ENCODE measurements around the gene POLRMT.
"Not testable (repeated sequence)": the region's sequence is repeated elsewhere in the genome, so short reads cannot be mapped to it uniquely, and the experiment has no call there.

POLRMT gene

DNA sequence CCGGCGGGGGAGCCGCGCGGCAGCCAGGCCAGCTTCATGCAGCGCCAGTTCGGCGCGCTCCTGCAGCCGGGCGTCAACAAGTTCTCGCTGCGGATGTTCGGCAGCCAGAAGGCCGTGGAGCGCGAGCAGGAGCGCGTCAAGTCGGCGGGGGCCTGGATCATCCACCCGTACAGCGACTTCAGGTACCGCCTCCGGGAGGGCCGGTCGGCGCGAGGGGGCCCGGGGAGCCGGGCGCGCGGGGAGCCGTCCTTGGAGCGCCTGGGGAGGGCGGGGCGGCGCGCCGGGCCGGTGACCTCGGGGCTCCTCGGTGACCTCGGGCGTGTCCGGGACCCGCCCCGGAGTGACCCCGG lies 43.0 kb downstream of the POLRMT start:
- DNase-seq, result no peak

DNA sequence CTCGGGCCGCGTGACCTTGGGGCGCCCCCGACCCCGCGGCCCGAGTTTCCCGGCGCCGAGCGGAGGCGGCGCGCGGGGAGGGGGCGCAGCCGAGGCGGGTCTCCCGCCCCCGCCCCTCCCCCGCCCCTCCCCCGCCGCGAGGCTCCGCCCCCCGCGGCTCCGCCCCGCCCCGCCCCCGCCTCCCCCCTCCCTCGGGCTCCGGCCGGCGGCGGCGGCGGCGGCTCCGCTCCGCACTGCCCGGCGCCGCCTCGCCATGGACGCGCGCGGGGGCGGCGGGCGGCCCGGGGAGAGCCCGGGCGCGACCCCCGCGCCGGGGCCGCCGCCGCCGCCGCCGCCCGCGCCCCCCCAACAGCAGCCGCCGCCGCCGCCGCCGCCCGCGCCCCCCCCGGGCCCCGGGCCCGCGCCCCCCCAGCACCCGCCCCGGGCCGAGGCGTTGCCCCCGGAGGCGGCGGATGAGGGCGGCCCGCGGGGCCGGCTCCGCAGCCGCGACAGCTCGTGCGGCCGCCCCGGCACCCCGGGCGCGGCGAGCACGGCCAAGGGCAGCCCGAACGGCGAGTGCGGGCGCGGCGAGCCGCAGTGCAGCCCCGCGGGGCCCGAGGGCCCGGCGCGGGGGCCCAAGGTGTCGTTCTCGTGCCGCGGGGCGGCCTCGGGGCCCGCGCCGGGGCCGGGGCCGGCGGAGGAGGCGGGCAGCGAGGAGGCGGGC lies 43.5 kb downstream of the POLRMT start, which contains the start of gene HCN2:
TSS of gene HCN2 (plus strand) at position 189 of the 703 bp plus-strand sequence. CDS start at position 254, 65 bp downstream.
- DNase-seq, result no peak

DNA sequence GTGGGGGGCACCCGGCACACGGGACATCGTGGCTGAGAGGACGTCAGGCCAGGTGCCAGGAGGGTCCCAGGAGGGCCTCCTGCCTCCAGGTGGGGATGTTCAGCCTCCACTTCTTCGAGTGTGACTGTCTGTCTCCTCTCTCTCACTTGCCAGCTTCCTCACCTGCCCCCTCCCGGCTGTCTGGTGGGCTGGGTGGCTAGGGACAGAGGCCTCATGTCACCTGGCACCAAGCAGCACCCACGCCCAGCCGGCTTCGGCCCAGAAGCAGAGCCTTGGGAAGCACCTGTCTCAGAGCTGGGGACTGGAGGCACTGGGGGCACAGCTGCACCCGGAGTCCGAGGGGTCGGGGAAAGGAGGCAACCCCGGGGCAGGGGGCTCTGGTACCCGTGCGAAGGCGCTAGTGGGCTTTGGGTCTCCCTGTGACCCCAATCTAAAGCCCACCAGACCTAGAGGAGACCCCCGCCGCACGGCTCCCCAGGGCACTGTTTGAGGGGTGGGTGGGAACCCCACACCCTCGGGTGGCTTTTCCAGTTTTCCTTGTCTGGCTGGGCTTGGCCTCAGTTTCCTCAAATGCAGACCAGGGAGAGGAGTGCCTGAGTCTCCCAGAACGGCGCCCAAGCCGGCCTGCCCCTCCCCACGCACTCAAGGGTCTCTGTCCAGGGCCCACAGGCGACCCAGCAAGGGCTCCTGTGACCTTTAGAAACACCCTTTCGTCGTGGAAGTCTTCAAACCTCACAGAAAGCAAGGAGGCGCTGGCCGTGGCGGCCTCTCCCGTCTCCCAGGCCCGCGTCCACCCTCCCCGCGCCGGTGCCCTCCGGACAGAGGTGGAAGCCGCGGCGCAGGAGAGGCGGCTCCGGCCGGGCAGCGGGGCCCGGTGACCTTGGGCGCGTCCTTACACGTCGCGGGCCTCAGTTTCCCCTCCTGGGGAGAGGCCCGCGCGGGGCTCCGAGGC lies 44.3 kb downstream of the POLRMT start:
- peak; percentile 31 for DNase-seq

DNA sequence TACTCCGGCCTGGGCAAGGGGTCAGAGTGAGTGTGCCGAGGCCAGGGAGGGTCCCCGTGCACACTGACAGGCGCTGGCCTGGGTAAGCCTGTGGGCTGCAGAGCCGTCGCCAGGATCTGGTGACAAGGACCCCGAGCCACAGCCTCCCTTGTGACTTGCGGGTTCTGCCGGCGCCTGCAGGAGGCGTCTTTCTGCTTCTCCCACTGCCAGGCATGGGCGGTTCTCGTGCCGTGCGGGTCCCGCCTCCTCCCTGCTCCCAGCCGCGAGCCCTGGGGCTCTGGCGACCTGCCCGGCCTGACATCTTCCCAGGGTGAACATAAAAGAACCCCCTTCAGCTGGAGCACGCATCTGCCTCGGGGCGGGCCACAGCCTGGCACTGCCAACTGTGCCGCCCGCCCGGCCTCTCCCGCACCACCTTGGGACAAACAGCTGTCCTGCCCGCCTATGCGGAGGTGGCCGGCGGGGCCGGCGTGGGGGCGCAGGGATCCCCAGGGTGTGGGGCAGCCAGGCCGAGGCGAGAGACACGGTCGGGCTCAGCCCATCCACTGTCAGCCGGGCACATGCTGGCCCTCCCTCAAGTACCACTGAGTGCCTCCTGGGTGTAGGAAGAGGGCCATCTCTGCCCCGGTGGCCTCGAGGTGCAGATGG lies 45.1 kb downstream of the POLRMT start:
- DNase-seq, result peak; percentile 77

DNA sequence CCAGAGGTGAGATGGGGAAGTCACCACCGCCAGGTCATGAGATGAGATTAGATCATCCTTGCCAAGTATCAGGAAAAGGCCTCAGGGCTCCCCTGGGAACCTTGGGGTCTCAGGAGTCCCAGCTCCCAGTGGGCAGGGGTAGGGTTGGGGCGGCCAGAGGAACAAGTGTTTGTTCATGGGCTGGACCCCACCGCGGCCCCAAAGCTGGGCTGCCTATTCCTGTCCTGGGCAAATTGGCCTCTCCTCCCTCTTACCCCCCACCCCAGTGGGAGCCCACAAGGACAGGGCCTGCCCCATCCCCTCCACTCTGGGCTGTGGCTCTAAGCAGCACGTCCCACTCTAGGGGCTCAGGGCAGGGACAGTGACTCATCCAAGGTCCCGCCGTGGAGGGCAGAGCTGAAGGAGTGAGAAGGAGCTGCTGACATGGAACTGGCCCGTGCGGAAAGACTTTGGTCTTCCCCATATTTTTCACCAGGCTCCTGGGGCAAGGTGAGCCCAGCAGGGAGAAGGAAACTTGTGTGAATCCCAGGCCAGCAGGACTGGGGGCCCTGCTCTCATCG lies 47.7 kb downstream of the POLRMT start:
- no peak for DNase-seq

DNA sequence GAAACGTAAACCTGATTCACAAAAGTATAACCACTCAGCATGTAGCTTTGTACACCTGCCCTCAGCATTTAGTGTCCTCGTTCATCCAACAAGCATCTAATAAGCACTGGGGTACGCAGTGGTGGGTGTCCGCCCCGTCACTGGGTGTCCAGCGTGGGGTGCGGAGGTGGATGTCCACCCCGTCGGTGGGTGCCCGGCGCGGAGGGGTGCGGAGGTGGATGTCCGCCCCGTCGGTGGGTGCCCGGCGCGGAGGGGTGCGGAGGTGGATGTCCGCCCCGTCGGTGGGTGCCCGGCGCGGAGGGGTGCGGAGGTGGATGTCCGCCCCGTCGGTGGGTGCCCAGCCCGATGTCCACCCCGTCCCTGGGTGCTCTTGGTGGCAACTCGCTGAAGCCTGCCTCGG lies 48.2 kb downstream of the POLRMT start:
- not testable (repeated sequence) for DNase-seq

DNA sequence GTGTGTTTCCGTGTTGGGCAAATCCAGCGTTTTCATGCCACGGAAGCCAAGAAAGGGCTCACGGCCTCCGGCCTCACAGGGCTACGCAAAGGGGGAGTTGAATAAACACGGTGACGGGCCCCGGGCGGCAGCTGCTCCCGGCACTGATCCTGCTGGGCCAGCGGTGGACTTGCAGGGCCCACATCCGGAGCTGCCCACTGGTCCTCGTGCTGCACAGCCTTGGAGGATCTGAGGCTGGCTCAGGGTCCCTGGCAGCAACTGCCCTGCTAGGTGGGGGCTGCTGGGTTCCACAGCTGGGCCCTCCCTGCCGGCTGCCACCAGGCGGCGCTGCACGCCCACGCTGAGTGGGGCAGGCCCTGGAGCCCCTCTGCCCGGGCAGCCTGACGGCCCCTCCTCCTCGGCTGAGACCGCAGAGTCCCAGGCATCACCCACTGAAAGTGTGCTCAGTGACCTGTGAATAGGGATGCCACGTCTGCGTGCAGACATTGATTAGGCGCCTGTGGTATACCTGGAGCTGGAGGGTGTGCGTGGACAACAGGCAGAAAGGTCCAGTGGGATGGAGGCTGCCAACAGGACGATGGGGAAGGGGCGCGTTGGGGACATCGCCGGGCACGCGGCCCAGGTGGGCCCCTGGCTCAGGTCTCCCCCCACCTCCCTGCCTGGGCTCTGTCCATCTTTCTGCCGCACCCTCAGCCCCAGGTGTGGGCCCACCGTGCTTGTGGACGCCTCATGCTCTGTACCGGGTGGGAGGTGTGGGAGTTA lies 48.9 kb downstream of the POLRMT start:
- no peak for DNase-seq

DNA sequence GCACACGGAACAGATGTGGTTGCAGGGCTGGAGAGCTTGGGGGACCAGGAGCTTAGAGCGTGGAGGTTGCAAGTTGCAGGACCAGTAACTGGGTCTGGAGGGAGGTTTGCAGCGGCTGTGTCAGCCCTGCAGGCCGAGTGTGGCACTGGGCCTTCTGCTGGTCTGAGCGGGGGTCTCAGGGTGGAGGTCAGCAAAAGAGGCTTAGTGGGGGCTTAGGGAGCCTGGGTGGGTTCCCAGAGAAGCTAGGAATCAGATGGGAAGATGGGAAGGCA lies 49.4 kb downstream of the POLRMT start:
- no peak for DNase-seq

DNA sequence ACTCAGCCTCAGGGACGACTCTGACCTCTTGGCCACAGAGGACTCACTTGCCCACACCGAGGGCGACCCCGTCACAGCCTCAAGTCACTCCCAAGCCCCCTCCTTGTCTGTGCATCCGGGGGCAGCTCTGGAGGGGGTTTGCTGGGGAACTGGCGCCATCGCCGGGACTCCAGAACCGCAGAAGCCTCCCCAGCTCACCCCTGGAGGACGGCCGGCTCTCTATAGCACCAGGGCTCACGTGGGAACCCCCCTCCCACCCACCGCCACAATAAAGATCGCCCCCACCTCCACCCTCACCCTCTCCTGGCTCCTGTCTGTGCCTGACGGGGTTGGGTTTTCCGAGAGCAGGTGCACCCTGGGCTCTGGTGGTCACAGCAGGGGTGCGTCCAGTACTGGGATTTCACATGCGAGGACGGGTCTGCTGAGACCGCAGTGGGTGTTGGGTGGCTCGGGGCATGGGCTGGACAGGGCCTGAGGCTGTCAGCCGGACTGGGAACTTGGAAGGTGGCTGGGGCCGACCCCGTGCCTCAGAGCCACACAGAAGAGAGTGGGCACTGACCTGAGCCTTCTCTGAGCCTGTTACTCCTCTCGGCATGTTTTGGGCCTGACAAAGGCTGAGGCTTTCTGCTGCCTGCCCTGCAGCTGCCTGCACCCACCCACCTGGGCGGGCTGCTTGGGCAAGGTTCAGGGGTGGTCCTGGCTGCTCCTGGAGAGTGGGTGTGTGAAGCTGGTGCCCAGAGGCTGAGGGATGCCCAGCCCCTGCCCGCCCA lies 50.0 kb downstream of the POLRMT start:
- DNase-seq, result no peak

DNA sequence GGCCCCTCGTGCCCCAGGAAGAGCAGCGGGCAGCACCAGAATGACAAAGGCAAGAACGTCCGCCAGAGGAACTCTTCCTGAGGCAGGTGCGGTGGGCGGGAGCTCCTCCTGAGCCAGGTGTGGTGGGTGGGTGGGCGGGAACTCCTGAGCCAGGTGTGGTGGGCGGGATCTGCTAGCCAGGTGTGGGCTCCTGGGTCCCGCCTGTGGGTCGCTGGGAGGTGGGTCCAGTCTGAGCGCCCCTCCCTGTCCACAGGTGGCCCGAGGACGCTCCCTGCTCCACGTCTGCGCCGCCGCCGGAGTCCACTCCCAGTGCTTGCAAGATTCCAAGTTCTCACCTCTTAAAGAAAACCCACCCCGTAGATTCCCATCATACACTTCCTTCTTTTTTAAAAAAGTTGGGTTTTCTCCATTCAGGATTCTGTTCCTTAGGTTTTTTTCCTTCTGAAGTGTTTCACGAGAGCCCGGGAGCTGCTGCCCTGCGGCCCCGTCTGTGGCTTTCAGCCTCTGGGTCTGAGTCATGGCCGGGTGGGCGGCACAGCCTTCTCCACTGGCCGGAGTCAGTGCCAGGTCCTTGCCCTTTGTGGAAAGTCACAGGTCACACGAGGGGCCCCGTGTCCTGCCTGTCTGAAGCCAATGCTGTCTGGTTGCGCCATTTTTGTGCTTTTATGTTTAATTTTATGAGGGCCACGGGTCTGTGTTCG lies 50.7 kb downstream of the POLRMT start:
- no peak for DNase-seq

DNA sequence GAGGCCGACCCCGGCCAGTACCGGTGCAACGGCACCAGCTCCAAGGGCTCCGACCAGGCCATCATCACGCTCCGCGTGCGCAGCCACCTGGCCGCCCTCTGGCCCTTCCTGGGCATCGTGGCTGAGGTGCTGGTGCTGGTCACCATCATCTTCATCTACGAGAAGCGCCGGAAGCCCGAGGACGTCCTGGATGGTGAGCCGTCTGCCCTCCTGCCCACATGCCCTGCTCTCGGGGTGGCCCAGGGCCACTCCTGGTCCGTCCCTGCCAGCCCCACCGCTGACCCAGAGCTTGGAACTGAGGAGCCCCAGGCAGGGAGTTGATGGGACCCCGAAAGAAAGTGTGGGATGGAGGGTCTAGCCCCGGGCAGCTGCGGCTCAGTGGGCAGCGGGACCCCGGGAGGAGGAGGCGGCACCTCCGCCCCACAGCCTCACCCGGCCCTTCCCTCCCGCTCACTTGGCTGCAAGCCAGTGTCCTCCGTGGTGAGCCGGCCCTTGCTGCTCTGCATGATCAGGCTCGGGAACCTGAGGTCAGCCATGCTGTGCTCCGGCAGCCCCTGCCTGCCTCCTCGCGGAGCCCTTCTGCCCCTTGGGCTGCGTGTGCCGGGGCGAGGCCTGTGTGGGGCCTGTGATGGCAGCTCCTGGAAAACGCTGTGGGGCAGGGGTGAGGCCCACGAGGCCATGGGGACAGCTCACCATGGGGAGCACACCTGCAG lies 51.8 kb downstream of the POLRMT start:
- no peak for DNase-seq

DNA sequence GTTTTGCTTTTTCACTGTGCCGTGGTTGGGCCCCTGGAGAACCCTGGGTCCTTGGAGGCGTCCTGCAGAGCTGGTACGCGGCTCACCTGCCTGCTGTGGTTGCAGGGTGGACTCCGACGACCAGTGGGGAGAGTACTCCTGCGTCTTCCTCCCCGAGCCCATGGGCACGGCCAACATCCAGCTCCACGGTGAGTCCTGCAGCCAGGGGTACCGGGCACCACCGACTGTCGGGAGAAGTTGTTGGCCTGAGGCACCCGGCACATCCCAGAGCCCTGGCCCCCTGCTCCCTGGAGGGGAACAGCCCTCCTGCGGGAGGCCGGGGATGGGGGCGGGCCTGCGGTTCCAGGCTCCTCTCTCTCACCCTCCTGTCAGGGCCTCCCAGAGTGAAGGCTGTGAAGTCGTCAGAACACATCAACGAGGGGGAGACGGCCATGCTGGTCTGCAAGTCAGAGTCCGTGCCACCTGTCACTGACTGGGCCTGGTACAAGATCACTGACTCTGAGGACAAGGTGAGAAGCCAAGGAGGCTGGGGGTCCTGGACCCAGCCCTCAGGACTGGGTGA lies 53.0 kb downstream of the POLRMT start:
- DNase-seq, result no peak

DNA sequence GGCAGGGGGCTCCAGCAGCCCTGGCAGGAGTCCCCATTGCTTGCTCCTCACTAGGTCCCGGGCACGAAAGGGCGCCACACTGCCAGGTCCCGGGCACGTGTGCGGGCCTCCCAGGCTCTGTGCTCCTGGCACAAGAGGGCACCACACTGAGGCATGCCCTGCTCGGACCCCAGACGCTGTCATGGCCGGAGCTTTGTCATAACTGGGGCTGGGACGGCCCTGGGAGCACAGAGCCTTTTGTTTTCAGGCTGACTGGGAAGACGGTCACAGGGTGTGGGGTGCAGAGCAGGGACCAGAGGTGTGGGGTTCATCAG lies 53.5 kb downstream of the POLRMT start:
- no peak for DNase-seq

DNA sequence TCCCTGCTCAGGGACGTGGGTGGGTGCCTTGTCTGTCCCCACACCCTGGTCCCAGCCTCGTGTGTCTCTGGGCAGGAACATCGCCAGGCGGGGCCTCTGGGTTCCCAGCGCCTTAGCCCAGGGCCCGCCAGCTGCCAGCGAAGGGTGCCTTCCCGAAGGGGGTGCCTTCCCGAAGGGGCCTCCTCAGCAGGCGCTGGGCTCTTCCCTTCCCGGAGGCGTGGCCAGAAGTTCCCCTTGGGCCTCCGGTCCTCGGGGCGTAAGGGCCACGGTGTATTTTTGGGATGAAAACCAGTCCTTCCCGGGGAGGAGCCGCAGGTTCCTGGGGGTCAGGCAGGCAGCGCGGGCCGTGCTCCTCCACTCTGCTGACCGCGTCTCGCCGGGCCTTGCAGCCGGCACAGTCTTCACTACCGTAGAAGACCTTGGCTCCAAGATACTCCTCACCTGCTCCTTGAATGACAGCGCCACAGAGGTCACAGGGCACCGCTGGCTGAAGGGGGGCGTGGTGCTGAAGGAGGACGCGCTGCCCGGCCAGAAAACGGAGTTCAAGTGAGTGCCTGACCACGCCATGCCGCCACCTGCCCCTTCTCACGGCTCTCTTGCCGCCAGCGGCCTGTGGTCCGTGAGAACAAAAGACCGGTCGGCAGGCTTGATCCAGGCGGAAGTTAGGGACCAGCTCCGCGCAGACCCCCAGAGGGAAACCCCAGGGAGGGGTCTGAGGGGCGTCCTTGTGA lies 54.1 kb downstream of the POLRMT start:
- no peak for DNase-seq

DNA sequence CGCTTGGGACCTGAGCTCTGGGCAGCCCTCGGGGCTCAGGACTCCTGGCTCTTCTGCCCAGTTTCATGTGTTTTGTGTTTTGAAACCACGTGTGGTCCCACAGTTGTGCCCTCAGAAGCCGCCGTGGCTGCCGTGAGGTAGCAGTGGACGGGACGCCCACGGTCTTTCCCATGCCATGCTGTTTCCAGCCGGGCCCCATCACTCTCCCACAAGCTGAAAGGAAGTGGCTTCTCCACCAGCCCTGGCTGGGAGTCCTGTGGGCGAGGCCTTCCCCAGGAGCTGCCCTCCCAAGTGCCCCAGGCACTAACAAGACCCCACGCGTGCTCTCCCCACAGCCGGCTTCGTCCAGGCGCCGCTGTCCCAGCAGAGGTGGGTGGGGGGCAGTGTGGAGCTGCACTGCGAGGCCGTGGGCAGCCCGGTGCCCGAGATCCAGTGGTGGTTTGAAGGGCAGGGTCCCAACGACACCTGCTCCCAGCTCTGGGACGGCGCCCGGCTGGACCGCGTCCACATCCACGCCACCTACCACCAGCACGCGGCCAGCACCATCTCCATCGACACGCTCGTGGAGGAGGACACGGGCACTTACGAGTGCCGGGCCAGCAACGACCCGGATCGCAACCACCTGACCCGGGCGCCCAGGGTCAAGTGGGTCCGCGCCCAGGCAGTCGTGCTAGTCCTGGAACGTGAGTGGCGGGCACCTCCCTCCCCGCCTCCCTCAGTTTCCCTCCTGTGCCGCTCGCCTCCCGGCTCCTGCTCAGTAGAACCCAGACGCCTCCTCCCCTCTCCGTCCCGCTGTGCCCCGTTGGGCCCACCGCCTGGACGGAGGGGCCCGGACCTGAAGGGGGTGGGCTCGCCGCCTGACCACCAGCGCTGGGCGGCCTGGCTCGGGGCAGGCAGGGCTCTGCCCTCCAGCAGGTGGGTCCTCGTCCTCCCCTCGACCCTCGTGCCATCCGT lies 55.6 kb downstream of the POLRMT start:
- no peak for DNase-seq

DNA sequence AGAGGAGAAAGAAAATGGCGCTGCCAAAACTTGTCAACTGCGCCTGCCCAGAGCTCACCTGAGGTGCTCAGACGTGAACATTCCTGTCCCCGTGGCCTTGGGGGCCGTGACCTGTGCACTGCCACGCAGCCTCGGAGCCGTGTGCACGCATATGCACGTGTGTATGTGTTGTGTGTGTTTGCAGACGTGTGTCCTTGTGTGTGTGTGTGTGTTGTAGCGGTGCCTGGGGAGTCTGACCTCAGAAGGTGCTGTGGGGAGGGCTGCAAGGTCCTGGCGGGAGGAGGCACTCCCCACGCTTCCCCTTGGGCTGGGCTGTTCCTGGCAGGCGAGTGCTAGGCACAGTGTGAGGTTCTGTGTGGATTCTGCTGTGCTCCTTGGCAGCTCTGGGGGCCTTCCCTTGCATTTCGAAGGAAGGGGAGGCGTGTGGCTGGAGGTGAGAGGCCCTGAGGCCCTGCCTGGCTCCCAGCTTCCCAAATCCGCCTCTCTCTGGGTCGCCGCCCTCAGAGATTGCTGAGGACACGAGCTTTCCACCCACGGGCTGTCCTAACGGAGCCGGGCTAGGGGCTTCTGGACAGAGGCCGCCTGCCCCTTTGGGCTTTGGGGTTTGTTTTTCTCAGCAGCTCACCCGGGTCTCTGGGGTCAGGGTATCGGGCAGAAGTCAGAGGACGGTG lies 56.4 kb downstream of the POLRMT start:
- no peak for DNase-seq

DNA sequence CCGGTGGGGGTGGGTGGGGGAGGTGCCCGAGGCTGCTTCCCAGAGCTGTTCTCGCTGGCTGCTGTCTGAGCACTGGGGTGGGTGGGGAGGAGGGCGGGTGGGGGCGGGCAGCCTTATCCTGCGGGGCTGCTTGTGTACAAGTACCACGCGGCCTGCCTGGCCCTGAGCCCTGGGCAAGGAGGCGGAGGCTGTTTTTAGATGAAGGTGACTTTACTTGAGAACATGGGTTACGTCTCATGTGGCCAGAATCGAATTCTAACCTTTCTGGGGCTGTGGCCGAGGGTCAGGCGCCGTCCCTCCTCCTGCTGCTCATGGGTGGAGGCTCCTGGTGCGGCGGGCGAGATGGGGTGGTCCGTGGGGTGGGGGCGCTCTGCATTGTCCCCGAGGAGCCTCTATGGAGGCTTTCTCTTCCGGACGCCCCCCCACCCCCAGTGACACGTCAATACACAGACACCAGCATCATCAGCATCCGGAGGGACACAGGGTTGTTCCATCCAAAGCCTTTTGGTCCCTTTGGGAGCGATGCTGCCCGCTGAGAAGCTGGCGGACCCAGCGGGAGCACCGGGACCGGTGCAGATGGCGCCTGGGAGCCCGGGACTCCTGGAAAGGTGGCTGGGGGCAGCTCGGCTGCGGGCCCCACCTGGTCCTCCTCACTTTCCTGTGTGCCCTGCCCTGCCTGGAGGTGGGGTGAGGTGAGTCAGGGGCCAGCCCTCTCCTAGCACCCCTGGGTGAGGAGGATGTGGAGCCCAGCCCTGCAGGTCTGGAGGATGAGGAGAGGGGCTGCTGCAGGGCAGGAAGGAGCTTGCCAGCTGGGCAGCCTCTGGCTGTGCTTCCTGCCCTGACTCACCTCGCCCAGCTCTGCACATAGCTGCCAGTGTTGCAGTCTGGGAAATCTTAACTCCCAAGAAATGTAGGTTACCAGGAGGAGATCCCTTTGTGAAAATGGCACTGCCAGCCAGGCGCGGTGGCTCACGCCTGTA lies 57.5 kb downstream of the POLRMT start:
- DNase-seq, result no peak
